GM19455 (cell line): ENCODE data around the gene DDX39A.
"Not testable (repeated sequence)": the region's sequence is repeated elsewhere in the genome, so short reads cannot be mapped to it uniquely, and the experiment has no call there.

Experiments
- ATAC-seq: cut with Tn5 transposase; IDR thresholded peaks from one replicate; pipeline ENCODE4 v1.9.1; 2021; ENCODE audit not compliant: unreplicated experiment

The DDX39A gene

DNA sequence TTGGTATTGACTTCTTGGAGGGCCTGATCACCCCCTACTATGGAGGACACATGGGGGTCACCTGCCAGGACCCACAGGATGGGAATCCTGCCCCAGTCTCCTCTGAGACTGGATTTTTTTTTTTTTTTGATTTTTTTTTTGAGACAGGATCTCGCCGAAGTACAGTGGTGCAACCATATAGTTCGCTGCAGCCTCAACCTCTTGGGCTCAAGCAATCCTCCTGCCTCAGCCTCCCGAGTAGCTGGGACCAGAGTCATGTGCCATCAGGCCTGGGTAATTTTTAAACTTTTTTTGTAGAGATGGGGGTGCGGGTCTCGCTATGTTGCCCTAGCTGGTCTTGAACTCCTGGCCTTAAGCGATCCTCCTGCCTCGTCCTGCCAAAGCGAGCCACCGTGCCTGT lies 52.1 kb downstream of the DDX39A start:
- no peak for ATAC-seq

DNA sequence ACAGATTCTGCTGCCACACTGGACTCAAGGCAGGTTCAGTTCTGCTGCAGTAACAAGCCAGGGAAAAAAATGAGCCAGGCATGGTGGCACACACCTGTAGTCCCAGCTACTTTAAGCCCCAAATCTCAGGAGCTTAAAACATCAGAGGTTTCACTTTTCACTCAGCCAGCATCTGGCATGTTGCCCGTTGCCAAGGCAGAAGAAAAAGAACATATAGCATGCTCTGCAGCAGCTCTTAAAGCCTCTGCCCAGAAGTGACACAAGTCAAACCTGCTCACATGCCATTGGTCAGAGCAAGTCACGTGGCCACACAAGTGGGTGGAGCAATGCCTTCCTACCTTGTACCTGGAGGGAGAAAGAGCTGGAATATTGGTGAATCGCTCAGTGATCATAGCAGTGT lies 52.6 kb downstream of the DDX39A start:
- ATAC-seq: no peak

DNA sequence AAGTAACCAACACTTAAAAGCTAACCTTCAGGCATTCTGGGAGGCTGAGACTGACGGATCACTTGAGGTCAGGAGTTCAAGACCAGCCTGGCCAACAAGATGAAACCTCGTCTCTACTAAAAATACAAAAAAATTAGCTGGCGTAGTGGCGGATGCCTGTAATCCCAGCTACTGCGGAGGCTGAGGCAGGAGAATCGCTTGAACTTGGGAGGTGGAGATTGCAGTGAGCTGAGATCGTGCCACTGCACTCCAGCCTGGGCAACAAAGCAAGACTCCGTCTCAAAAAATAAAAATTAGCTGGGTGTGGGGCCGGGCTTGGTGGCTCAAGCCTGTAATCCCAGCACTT lies 55.1 kb downstream of the DDX39A start:
- ATAC-seq: not testable (repeated sequence)

DNA sequence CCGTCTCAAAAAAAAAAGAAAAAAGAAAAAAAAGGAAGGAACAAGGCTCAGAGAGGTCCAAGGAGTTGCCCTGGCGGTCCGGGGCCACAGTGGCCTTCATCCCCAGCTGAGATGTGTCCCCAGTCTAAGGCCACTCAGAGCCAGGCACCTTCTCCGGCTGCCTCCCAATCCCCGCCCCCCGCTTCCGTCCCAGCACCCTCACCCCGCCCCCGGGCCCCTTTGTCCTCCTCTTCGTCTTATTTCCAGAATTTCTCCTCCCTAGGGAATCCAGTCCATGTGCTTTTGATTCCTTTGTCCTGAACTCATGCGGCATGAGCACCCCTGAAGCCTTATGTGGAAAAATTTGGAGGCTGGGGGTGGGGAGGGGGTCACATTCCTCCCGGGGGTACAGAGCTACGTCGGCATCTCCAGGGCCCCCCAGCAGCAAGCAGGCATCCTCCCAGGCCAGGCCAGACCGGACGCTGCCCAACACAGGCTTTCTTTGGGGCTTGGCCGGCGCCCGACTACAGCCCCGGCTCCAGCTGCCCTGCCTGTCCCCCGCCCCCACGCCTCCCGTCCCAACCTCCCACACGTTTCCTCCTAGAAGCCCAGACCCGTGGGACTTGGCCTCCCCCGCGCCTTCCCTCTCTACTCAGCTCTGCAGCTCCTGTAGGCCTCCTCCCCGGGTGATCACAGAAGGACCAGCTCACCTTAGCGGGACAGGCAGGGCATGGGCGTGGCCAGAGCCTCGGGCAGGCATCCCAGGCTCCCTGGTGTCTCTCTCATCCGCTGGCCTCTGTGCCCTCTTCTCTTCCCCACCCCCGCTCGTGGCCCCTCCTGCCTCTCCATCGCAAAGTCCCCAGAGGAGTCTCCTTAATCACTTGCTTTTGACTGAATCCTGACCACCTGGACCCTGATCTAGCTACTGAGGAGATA lies 55.7 kb downstream of the DDX39A start:
- ATAC-seq: no peak

DNA sequence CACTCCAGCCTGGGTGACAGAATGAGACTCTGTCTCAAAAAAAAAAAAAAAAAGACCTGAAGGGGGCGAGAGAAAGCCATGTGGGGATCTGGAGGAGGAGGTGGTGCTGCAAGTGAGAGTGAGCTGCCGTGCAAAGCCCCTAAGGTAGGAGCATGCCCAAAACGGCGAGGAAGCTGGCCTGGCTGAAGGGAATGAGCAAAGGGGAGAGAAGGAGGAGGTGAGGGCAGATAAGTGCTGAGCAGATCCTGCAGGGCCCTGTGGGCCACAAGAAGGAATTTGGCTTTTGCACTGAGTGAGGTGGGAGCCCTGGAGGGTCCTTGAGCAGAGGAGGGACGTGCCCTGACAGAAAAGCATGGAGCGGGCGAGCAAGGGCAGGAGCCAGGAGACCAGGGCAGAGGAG lies 57.3 kb downstream of the DDX39A start:
- ATAC-seq: no peak
